T-helper 1 cell treated with Interleukin-12 subunit alpha and Interleukin-12 subunit beta and Interleukin-4 antibody, amounts not matched to agents 30 ng/mL and 1 ng/mL, for 36 hours (primary cell): ENCODE data around the gene FOXJ3. TPM values are rescaled to one million over a fixed set of nuclear protein-coding genes. Genes with fewer than 3 reads are reported as not detected.

Experiments used
- intact Hi-C: fragments of 100-400 bp; cut with micrococcal nuclease; formaldehyde crosslinking; loops from one replicate; pipeline ENCODE4 v1.15.1; 2024
- total RNA-seq: library from RNA; stranded (reverse); gene quantifications from 2 replicates; pipeline ENCODE4 v1.2.3, GENCODE V29; 2022

Gene FOXJ3
- total RNA-seq, 1 donor from 2014 or later = 56.0 TPM

GRCh38 chr1:42335809-42336518 is 929 bp upstream of the FOXJ3 start:
- intact Hi-C loops = loop anchor here (1.0 to 10.0 kb wide), 11 partner anchors 16 to 839 kb away; partner anchors contain the start of genes C1orf50, CCDC30, CFAP57 and EBNA1BP2

GRCh38 chr1:42334240-42335049 is 590 bp downstream of the FOXJ3 start:
- intact Hi-C loops = loop anchor here (1.0 to 10.0 kb wide), 12 partner anchors 14 to 840 kb away; partner anchors contain the start of genes C1orf50, CCDC30, CFAP57 and EBNA1BP2

- intact Hi-C loops = loop anchor here (1.0 to 10.0 kb wide), 7 partner anchors 47 to 841 kb away; partner anchors contain the start of genes C1orf50, CFAP57, EBNA1BP2 and HIVEP3
These were observed 1.3 kb downstream of the FOXJ3 start for GRCh38 chr1:42333662-42334239.

GRCh38 chr1:42332877-42333276 is 2.2 kb downstream of the FOXJ3 start:
- intact Hi-C loops = loop anchor here (10.0 kb wide), 3 partner anchors 418 to 842 kb away; partner anchors contain the start of genes CFAP57, EBNA1BP2 and HIVEP3

GRCh38 chr1:42330215-42330614 is 4.8 kb downstream of the FOXJ3 start:
- intact Hi-C loops = loop anchor here (10.0 kb wide), 3 partner anchors 415 to 845 kb away; partner anchors contain the start of genes CFAP57, EBNA1BP2 and HIVEP3

GRCh38 chr1:42328916-42329496 is 6.0 kb downstream of the FOXJ3 start:
- intact Hi-C loops = no loop called here

GRCh38 chr1:42328047-42328625 is 6.9 kb downstream of the FOXJ3 start:
- intact Hi-C loops = no loop called here

GRCh38 chr1:42325014-42325402 is 10.0 kb downstream of the FOXJ3 start:
- intact Hi-C loops = no loop called here

GRCh38 chr1:42324398-42325013 is 10.5 kb downstream of the FOXJ3 start:
- intact Hi-C loops = no loop called here

- intact Hi-C loops = no loop called here
These were observed 11.5 kb downstream of the FOXJ3 start for GRCh38 chr1:42323551-42323950.

GRCh38 chr1:42322577-42322976 is 12.5 kb downstream of the FOXJ3 start:
- intact Hi-C loops = no loop called here

- intact Hi-C loops = no loop called here
These were observed 13.3 kb downstream of the FOXJ3 start for GRCh38 chr1:42321731-42322130.

- intact Hi-C loops = loop anchor here (1.0 kb wide), 1 partner anchor 15 kb away; the partner anchor contains the start of gene FOXJ3
These were observed 14.3 kb downstream of the FOXJ3 start for GRCh38 chr1:42320708-42321107.

- intact Hi-C loops = loop anchor here (1.0 kb wide), 1 partner anchor 15 kb away; the partner anchor contains the start of gene FOXJ3
These were observed 15.1 kb downstream of the FOXJ3 start for GRCh38 chr1:42319871-42320484.

GRCh38 chr1:42319128-42319851 is 15.7 kb downstream of the FOXJ3 start:
- intact Hi-C loops = no loop called here

GRCh38 chr1:42318601-42319000 is 16.4 kb downstream of the FOXJ3 start:
- intact Hi-C loops = no loop called here

- intact Hi-C loops = no loop called here
These were observed 17.7 kb downstream of the FOXJ3 start for GRCh38 chr1:42317308-42317707.

GRCh38 chr1:42316292-42316691 is 18.7 kb downstream of the FOXJ3 start:
- intact Hi-C loops = no loop called here

GRCh38 chr1:42315500-42315899 is 19.5 kb downstream of the FOXJ3 start:
- intact Hi-C loops = no loop called here
